Activated T-cell treated with anti-CD3 and anti-CD28 coated beads, Interleukin-2, amount 50 U/mL, for 1 hour (primary cell): Measurements from ENCODE around the gene DTYMK.

Experiments used
- DNase-seq: peaks from one replicate; pipeline ENCODE4 v3.0.0-alpha.2; 2020

The DTYMK gene

DNA sequence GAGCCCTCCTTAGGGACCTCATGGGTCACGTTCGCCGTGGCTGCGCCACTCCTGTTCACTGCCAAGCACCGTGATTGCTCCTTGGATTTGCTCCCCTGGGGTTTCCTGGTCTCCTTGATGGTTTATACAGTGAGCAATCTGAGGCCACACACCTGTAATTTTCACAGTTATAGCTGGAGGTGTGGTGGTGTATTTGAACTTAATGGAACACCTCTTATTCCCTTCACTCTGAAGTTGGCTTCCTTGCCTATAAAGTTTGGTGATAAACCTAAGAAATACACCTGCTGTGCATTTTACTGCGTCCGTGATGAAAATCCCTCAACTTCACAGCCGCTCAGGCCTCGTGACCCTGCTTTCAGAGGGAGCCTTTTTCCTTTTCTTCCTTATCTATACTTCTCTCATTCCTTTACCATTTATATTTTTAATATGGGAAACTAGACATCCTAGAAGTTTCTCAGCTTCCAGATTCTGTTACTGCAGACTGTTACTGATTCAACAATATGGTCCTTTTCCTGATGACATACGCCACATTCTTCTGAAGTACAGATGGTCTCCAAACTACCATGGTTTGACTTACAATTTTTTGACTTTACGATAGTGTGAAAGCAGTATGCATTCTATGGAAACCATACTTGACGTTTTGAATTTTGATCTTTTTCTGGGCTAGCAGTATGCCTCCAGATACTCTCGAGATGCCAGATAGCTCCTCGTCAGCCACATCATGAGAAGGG lies 40.5 kb downstream of the DTYMK start:
- DNase-seq = no peak

GRCh38 chr2:241645056-241645914 lies 41.3 kb downstream of the DTYMK start:
- no peak for DNase-seq

- no peak for DNase-seq
Observed at GRCh38 chr2:241641631-241642030, 45.0 kb downstream of the DTYMK start.

DNA sequence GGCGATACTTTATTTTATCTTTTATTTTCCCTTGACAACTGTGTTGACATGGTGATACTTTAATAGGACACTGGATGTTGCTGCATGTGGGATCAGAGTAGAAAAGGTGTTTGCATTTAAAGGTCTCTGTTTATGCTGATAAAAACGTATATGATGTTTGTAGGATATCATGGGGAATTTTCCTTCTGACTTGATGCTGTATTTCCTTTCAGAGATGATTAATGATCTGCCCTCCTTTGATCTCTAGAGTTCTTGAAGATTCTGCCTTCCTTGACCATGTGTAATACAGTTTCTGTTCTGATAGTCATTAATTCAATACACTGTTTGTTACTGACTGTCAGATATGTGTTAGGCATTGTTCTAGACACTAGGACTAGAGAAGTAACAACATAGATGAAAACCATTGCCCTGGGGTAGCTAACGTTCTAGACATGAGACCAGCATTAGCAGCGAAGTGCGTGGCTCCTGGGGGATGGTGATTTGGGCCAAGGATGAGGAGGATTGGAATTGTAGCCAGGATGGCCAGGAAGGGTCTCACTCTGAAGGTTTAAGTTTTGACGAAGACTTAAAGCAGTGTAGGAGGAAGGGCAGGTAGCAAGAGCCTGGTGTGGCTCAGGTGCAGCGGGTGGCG lies 46.3 kb downstream of the DTYMK start:
- no peak for DNase-seq

DNA sequence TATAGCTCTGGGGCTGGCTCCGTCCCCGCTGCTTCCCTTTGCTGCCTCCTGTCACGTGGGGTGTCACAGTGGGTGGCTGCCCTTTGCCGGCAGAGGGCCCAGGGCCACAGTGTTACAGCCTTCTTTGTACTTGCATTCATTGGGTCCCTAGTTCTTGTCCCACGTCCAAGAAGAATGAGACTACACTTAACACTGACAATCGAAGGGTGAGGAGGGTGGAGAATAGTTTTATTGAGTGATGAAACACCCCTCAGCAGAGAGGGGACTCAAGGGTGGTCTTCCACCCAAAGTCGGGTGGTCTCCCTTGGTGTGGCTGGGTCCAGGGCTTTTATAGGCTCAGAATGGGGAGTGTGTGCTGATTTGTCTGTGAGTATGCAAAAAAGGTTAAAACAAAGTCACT lies 47.2 kb downstream of the DTYMK start:
- no peak for DNase-seq

DNA sequence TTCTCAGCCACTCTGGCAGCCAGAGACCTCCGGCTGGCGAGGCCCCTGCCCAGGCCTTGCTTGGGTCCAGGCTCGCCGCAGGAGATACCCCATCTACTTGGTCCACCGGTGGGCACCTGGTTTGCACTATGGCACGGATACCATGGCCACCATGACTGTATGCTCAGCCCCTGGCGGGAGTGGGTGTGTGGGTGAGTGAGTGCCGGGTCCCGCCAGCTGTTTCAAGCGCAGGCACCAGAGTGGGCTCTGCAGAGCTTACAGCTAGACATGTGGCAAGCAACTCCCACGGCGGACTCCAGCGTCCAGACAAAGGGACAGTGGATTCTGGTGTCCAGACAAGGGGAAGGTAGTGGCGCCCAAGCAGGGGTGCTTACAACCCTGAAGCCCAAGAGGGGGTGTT lies 47.7 kb downstream of the DTYMK start:
- no peak for DNase-seq

- no peak for DNase-seq
Observed at GRCh38 chr2:241637795-241638660, 48.6 kb downstream of the DTYMK start.

- peak; percentile 85 for DNase-seq
Observed at GRCh38 chr2:241637018-241637794, 49.4 kb downstream of the DTYMK start, which contains the start of the genes ATG4B and THAP4. Gene ATG4B (plus strand): TSS chr2:241637693. CDS start chr2:241637715, 22 bp downstream. Gene THAP4 (minus strand): TSS chr2:241637158. CDS start chr2:241637017, 141 bp downstream.

DNA sequence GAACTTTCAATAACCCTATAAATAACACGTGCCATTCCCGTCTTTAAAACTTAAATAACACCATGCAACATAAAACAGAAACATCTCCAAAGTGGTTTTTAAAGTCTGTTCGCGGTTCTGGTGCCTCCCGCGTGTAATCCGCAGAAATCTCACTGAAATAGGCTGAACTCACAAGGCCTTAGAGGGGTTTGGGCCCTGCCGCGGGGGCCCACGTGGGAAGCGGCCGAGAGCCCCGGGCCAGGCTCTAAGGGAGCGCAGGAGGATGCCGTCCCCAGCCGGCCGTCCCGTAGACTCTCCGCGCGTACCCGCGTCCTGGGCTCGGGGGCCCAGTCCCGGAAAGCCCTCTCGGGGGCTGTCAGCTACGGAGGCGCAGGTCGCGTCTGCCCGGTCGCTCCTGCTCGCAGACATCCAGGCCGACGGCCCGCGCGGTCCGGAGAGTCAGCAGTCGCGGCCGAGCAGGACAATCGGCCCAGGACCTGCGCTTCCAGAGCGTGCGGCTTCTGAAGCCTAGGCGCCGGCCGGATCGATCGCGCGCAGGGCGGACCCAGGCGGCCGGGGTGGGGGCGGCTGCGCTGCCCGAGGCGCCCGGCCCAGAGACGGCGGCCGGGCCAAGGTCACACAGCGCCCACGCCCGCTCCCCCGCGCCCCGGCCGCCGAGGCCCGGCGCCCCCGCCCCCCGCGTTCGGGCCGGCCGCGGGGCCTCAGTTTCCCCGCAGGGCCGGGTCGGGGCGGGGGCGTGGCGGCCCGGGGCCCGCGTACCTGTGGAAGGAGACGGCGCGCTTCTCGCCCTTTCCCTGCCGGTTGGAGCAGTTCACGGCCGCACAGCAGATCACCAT lies 50.2 kb downstream of the DTYMK start:
- DNase-seq = peak; percentile 52

GRCh38 chr2:241635756-241636155 lies 50.9 kb downstream of the DTYMK start:
- no peak for DNase-seq

GRCh38 chr2:241633561-241633960 lies 53.1 kb downstream of the DTYMK start:
- no peak for DNase-seq

DNA sequence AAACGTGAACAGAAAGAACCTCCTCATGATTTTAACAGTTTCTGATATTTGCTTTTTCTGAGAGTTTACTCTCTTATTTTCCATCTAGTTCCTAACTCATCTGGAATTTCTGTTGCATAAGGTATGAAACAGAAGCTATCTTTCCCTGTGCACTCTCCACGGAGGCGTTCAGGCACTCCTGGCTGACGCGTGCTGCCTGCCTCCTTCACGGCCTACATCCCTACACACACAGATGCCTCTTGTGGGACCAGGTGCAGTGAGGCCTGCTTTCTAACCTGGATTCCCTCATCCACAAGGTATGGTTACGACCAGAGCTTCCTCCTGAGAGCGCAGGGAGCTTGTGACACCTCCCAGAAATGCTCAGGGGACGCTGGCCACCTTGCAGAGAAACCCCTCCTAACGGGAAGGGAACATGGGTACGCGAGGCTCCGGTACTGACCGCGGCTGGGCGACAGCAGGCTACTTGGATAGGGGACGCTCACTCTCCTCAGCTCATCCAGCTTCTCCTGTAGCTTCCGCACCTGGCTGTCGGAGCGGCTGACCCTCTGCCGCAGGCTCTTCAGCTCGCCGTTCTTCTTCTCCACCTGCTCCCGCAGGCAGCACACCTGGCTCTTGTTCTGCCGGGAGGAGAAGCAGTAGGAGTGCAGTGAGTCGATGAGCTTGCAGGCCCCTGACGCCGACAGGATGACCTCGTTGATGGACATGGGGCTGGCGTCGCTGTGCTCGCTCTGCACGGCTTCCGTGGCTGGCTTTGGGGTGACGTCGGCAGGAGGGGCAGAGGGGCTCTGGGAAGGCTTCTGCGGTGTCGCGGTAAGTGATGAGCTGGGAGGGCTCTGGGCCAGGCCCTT lies 53.9 kb downstream of the DTYMK start:
- no peak for DNase-seq

DNA sequence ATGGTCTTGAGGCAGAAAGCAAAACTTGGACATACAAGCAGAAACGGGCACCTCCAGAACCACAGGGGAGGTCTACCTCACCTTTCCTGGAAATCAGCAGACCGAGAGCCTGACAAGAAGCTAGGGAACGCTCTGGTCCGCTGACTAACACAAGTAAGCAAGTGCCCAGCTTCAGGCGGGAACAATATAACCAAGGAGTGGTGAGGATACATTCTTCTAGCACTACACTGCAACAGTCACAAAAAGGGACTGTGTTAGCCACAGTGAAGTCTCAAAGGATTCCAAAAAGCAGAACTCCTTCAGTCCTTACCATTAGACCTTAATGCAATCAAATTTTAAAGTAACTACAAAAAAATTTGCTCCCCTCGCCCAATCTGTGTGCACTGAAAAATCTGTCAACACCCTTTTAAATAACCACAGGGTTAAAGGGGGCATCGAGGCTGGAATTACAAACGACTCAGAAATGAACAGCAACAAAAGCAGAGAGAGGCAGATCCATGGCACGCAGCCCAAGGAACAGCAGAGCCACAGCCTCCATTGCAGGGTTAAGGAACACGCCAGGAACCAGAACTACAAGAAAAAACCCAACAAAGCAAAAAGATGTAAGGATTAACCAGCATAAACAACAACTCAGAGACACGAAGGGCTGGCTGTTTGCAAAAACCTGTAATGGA lies 56.7 kb downstream of the DTYMK start:
- DNase-seq = no peak

GRCh38 chr2:241627675-241628074 lies 58.9 kb downstream of the DTYMK start:
- no peak for DNase-seq
